ENCODE results near the gene PTCD2.
A peak's percentile ranks its signal among the peaks of the same experiment; 100 is the strongest.

The PTCD2 gene

GRCh38 chr5:72372331-72372730 is 52.2 kb downstream of the PTCD2 start:
- no peak overlapping the region for H3K4me3 ChIP-seq (ENCODE audit: low read depth, low read length)
- in situ Hi-C loops (cut with HindIII; ENCODE audit: low sequenced_read_pairs) = no loop called here
- no peak for DNase-seq (ENCODE audit: low read depth, low spot score)
- TF ChIP-seq CTCF (IDR thresholded peaks at IDR 0.05; ENCODE audit: low read depth, low read length) = no peak

GRCh38 chr5:72372923-72373322 is 52.8 kb downstream of the PTCD2 start:
- no peak for DNase-seq (ENCODE audit: low read depth, low spot score)
- TF ChIP-seq CTCF (IDR thresholded peaks at IDR 0.05; ENCODE audit: low read depth, low read length) = no peak
- in situ Hi-C loops (cut with HindIII; ENCODE audit: low sequenced_read_pairs) = no loop called here
- no peak overlapping the region for H3K4me3 ChIP-seq (ENCODE audit: low read depth, low read length)

- no peak for DNase-seq (ENCODE audit: low read depth, low spot score)
- in situ Hi-C loops (cut with HindIII; ENCODE audit: low sequenced_read_pairs) = no loop called here
- H3K4me3 ChIP-seq (ENCODE audit: low read depth, low read length) = no peak overlapping the region
- no peak for TF ChIP-seq CTCF (IDR thresholded peaks at IDR 0.05; ENCODE audit: low read depth, low read length)
Observed at GRCh38 chr5:72374844-72375243, 54.7 kb downstream of the PTCD2 start.

- no peak overlapping the region for H3K4me3 ChIP-seq (ENCODE audit: low read depth, low read length)
- in situ Hi-C loops (cut with HindIII; ENCODE audit: low sequenced_read_pairs) = no loop called here
- no peak for DNase-seq (ENCODE audit: low read depth, low spot score)
- no peak for TF ChIP-seq CTCF (IDR thresholded peaks at IDR 0.05; ENCODE audit: low read depth, low read length)
Observed at GRCh38 chr5:72376381-72376780, 56.2 kb downstream of the PTCD2 start.

- no peak overlapping the region for H3K4me3 ChIP-seq (ENCODE audit: low read depth, low read length)
- DNase-seq (ENCODE audit: low read depth, low spot score) = no peak
- in situ Hi-C loops (cut with HindIII; ENCODE audit: low sequenced_read_pairs) = no loop called here
- no peak for TF ChIP-seq CTCF (IDR thresholded peaks at IDR 0.05; ENCODE audit: low read depth, low read length)
Observed at GRCh38 chr5:72377910-72378638, 57.9 kb downstream of the PTCD2 start.

GRCh38 chr5:72378639-72379289 is 58.6 kb downstream of the PTCD2 start:
- H3K4me3 ChIP-seq (ENCODE audit: low read depth, low read length) = no peak overlapping the region
- peak; percentile 87 for DNase-seq (ENCODE audit: low read depth, low spot score)
- TF ChIP-seq CTCF (IDR thresholded peaks at IDR 0.05; ENCODE audit: low read depth, low read length) = no peak
- in situ Hi-C loops (cut with HindIII; ENCODE audit: low sequenced_read_pairs) = no loop called here
